SK-N-DZ (cell line): Measurements from ENCODE around the gene PIK3CB.
"Not testable (repeated sequence)": the region's sequence is repeated elsewhere in the genome, so short reads cannot be mapped to it uniquely, and the experiment has no call there.

Source experiments
- DNase-seq: peaks from one replicate; pipeline ENCODE4 v3.0.0-alpha.2; 2015; ENCODE audit warnings: low spot score

Gene PIK3CB

DNA sequence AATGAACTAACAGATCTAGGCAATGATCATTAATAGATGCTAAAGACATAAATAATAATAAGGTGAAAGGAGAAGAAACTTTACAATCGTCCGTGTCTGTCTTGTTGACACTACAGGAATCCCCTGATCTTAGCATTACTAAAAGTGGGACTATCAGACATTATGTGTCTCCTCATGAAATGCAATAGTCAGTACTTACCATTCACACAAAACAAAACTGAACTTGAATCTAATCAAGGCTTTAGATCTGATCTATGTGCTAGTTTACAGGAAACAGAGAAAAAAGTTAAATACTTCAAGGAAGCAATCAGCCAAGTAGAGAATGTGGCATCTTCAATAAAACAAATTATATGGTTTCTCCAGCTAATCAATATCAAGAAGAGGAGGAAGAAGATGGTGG, 73.7 kb downstream of the PIK3CB start:
- DNase-seq: no peak

GRCh38 chr3:138748190-138748589, 86.5 kb downstream of the PIK3CB start:
- no peak for DNase-seq

GRCh38 chr3:138747225-138747624, 87.5 kb downstream of the PIK3CB start:
- DNase-seq: no peak

- no peak for DNase-seq
These were observed 94.7 kb downstream of the PIK3CB start for GRCh38 chr3:138740072-138740471.

DNA sequence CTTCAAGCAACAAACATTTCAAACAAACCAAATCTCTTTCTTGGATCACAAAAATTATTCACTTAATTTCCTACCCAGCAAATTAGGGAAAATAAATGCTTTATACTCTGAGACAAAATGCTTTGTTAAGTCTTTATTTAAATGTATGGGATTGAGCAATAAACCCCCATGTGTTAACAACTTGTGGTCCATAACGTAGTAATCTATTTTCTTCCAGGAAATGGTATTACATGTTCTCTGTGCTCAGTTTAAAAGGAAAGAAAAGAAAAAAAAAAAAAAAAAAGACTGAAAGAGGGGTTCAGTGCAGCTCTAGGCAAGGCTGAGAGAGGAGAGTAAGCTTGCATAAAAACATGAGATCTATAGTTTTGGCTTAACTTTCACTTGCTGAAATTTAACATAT, 102.3 kb downstream of the PIK3CB start:
- no peak for DNase-seq

- DNase-seq: no peak
These were observed 107.6 kb downstream of the PIK3CB start for GRCh38 chr3:138726946-138727730.

DNA sequence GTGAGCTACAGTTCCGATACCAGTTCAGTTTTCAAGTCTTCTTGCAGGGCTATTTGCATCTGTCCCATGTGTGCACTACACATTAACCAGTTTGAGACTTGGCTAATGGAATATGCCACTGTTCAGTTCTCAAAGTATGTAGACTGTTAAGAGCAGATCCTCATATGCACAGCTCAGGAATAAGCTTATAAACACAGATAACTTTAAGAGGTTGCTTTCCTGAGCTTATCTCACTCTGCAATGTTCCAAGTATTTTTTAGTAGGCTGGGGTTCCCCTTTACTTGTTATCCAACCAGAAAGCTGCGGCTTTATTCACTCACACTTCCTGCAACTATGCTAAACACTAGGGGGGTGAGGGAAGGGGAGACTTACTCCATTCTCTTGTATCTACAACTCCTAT, 108.7 kb downstream of the PIK3CB start:
- DNase-seq: not testable (repeated sequence)

GRCh38 chr3:138725116-138725515, 109.6 kb downstream of the PIK3CB start:
- no peak for DNase-seq

DNA sequence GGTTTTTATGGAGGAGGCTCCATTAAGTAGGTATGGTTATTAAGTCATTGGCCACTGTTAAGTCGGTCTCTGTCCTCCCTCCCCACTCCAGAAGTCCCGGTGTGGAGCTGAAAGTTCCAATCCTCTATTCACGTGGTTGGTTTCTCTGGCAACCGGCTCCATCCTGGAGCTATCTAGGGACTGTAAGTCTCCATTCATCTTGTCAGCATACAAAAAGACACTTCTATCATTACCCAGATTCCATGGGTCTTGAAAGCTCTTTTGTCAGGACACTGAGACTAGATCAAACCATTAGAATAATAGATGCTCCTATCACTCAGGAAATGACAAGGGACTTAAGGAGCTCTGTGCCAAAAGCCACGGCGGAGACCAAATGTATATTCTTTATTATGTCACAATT, 110.3 kb downstream of the PIK3CB start:
- DNase-seq: no peak

- no peak for DNase-seq
These were observed 115.9 kb downstream of the PIK3CB start for GRCh38 chr3:138718849-138719248.

DNA sequence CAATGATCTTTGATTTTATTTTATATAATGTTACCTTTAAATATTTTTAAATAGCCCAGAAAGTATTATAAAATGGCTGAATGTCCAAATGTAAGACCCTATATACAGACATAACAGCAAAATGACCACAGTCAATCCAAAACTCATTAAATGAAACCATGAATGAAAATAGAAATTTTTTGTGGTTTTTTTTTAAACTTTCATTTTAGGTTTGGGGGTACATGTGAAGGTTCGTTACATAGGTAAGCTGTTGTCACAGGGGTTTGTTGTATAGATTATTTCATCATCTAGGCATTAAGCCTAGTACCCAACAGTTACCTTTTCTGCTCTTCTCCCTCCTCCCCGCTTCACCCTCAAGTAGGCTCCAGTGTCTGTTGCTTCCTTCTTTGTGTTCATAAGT, 117.4 kb downstream of the PIK3CB start:
- no peak for DNase-seq

- DNase-seq: no peak
These were observed 122.6 kb downstream of the PIK3CB start for GRCh38 chr3:138712086-138712485.

GRCh38 chr3:138705675-138706074, 129.1 kb downstream of the PIK3CB start:
- DNase-seq: no peak

- no peak for DNase-seq
These were observed 137.9 kb downstream of the PIK3CB start for GRCh38 chr3:138696666-138697370.

- no peak for DNase-seq
These were observed 140.3 kb downstream of the PIK3CB start for GRCh38 chr3:138694287-138695007.

DNA sequence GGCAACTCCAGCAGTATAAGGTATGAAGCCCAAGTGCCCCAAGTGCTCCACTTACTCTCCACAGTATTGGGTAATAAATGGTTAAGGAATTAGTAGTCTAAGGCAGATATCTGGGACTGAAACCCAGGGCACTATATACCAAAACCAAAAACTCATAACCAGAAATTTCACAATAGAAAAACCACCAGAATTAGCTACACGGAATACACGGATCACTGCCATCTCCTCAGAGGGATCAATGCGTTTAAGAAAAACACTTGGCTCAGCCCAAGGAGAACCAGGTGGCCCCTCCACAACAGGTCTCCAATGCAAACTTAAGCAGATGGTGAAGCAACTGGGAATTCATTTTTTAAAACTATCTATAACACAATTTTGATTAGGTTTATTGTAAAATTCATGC, 142.6 kb downstream of the PIK3CB start:
- no peak for DNase-seq

DNA sequence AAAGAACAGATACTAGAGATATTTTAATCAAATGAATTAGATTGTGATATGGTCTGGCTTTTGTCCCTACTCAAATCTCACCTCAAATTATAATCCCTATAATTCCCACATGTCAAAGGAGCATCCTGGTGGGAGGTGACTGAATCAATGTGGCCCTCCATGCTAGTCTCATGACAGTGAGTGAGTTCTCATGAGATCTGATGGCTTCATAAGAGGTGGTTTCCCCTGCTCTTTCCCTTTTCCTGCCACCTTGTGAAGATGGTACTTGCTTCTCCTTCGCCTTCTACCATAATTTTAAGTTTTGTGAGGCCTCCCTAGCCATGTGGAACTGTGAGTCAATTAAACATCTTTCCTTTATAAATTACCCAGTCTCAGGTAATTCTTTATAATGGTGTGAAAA, 143.4 kb downstream of the PIK3CB start:
- no peak for DNase-seq

DNA sequence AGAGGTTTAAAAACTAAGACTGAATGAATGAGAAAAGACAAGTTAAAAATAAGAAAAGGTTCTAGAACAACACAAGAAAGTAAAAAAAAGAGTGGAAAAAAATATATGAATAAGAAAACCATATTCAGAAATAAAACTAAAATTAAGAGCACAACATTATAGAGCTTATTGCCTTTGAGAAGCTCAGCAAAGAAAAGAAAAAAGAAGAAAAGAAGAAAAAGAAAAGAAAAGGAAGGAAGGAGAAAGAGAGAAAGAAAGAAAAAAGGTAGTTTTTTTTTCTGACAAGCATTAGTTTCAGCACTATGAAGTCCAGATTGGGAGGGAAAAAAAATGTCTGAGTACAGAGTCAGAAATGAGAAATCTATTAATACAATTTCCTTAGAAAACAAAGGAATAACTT, 144.7 kb downstream of the PIK3CB start:
- DNase-seq: no peak

GRCh38 chr3:138688871-138689299, 145.8 kb downstream of the PIK3CB start:
- DNase-seq: no peak

- no peak for DNase-seq
These were observed 147.5 kb downstream of the PIK3CB start for GRCh38 chr3:138687236-138687635.

DNA sequence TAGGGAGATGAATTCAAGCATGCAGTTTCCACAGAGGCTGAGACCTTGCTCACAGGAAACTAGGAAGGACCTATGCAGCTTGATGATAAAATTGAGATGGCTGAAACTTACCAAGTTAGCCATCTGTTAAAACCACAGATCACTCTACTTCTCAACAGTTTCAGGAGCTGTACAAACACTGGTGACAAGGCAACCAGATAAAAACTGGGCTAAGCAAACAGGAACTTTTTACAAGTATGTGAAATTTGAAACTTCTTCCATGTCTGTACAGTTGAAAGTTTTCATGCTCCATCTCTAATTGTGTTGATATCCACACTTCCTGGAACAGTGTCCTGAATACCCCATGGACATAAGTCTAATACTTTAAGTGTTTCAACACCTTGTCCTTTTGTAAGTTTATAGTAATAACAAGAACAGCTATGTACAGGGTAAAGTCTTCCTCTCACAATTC, 147.9 kb downstream of the PIK3CB start:
- DNase-seq: no peak

- no peak for DNase-seq
These were observed 150.3 kb downstream of the PIK3CB start for GRCh38 chr3:138684396-138684795.
